Ureter (tissue), 1 donor: ENCODE results near the gene TTL. TPM values are rescaled to one million over a fixed set of nuclear protein-coding genes. Genes with fewer than 3 reads are reported as not detected.
"Not testable (repeated sequence)": the region's sequence is repeated elsewhere in the genome, so short reads cannot be mapped to it uniquely, and the experiment has no call there.

ENCODE experiments used
- DNase-seq: peaks from one replicate; pipeline ENCODE4 v3.0.0-alpha.2; 2020; ENCODE audit warnings: low spot score
- total RNA-seq: library from RNA; stranded (reverse); gene quantifications from one replicate; pipeline ENCODE4 v1.2.4, GENCODE V29; 2023
- donor health status: DM: yes; HTN: yes; CAD: no.

Gene TTL
- total RNA-seq, 1 donor from 2014 or later = 22.2 TPM

DNA sequence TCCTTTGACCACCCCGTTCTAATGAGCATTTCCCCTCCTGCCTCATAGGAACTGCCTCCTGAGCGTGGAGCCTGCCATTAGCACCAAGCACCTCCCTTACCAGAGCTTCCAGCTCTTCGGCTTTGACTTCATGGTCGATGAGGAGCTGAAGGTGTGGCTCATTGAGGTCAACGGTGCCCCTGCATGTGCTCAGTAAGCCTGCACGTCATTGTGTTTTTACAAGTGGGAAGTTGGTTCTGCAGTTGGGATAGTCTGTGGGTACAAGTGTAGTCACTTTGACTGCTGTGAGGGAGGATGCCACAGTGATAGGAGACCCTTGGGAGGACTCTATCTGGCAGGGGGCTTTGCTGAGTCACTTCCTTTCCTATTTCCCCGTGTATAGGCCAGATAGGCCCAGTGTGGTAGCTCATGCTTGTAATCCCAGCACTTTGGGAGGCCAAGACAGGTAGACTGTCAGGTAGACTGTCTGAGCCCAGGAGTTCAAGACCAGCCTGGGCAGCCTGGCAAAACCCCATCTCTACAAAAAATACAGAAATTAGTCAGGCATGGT lies 38.4 kb downstream of the TTL start:
- no peak for DNase-seq

DNA sequence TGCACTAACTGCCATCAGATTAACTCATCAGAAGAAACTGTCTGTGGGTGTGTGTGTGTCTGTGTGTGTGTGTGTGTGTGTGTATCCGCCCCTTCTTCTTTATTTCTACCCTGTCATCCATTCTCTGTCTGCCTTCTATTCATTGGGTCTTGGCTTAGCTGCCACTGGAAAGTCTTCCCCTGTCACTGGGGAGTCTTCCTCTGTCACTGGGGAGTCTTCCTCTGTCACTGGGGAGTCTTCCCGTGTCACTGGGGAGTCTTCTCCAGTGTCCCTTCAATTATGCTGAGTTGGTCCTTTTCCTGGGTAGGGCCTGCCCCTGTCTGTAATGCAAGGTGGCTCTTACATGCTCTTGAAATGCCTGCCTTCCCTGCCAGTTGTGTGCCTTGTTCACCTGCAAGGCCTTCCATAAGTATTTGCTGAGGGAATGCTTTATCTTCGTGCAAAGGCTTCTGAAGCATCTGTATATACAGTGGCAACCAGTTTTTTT lies 41.4 kb downstream of the TTL start:
- DNase-seq = no peak

DNA sequence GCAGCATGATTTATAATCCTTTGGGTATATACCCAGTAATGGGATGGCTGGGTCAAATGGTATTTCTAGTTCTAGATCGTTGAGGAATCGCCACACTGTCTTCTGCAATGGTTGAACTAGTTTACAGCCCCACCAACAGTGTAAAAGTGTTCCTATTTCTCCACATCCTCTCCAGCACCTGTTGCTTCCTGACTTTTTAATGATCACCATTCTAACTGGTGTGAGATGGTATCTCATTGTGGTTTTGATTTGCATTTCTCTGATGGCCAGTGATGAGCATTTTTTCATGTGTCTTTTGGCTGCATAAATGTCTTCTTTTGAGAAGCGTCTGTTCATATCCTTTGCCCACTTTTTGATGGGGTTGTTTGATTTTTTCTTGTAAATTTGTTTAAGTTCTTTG lies 42.3 kb downstream of the TTL start:
- not testable (repeated sequence) for DNase-seq

DNA sequence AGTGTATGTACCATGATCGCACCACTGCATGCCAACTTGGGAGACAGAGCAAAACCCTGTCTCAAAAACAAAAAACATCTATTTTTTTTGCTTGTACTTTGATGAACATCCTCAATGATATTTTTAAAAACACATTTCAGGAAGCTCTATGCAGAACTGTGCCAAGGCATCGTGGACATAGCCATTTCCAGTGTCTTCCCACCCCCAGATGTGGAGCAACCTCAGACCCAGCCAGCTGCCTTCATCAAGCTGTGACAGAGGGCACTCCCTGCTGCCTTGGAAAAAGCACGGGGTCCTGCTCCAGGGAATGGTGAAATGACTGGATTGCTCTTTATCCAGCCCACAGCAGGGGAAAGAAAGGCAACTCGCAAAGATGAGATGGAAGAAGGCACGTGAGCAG lies 46.6 kb downstream of the TTL start:
- DNase-seq = no peak

DNA sequence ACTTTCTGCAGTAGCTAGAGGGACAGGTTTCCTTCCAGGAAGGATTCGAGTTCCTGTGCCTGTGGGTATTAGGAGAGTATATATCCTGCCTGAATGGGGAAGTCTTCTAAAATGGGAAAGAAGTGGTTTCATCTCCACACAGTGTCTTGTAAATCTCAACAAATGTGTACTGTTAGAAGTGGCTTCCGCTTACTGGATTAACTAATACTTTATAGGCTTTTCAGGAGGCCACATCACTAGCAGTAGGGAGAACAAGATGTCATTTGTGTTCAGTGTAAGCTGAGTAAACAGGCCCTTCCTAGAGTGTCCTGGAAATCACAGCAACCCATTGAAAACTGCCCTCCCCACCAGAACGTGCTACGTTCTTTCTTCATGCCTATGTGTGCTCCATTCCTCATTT lies 47.8 kb downstream of the TTL start:
- DNase-seq = no peak

DNA sequence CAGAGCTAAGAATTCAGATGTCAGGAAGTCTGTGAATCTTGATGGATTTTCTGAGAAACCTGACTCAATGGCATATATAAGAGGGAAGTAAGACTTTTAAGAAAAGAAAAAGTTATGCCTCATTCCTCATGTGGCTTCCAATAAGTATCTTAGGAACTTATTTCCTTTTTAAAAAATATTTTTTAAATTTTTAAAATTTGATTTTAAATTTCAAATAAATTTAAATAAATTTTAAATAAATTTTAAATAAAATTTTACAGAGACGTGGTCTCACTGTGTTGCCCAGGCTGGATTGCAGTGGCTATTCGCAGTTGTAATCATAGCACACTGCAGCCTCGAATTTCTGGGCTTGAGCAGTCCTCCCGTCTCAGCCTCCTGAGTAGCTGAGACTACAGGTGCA lies 48.8 kb downstream of the TTL start:
- no peak for DNase-seq

DNA sequence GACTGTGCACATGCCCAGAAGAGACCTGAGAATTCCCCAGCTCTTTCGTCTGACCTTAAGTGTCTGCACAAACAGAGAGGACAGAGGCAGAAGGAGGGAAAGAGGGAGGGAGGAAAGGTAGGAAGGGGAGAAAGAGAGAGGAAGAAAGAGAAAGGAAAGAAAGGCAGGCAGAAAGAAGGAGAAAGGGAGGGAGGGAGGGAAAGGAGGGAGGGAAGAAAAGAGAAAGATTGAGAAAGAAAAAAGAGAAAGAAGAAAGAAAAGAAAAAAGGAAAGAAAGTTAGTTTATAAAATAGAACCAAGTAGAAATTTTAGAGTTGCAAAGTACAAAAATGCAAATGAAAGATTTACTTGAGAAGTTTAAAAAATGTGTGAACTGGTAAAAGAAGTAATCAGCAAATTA lies 52.9 kb downstream of the TTL start:
- DNase-seq = no peak

DNA sequence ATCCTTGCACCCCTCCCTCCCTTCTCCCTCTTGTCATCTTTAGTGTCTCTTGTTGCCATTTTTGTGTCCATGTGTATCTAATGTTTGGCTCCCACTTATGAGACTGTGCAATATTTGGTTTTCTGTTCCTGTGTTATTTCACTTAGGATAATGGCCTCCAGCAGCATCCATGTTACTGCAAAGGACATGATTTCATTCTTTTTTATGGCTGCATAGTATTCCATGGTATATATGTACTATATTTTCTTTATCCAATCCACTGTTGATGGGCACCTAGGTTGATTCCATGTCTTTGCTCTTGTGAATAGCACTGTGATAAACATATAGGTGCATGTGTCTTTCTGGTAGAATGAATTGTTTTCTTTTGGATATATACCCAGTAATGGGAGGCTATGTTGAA lies 54.7 kb downstream of the TTL start:
- not testable (repeated sequence) for DNase-seq

DNA sequence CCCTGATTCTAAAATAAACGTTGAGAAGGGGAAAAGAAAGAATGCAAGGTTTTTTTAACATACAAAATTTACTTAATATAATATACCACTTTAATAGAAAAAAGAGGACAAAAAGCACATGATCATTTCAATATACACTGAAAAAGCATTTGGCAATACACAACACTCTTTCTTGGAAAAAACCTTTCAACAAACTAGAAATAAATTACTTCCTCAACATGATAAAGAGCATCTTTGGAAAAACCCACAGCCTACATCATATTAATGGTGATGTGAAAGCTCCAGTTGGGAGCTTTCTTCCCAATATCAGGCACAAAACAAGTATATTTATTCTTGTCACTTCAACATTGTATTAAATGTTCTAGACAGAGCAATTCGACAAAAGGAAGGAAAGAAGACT lies 57.4 kb downstream of the TTL start:
- DNase-seq = no peak

DNA sequence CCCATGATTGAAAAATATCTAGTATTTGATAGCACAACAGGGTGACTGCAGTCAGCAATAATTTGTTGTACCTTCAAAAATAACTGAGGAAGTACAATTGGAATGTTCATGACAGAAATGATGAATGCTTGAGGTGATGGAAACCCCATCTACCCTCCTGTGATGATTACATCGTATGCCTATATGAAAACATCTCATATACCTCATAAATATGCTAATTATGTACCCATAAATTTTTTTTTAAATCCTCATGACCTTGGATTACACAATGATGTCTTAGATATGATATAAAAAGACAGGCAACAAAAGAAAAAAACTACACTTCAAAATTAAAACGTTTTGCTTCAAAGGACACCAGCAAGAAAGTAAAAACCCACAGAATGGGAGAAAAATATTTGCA lies 59.0 kb downstream of the TTL start:
- DNase-seq = no peak

DNA sequence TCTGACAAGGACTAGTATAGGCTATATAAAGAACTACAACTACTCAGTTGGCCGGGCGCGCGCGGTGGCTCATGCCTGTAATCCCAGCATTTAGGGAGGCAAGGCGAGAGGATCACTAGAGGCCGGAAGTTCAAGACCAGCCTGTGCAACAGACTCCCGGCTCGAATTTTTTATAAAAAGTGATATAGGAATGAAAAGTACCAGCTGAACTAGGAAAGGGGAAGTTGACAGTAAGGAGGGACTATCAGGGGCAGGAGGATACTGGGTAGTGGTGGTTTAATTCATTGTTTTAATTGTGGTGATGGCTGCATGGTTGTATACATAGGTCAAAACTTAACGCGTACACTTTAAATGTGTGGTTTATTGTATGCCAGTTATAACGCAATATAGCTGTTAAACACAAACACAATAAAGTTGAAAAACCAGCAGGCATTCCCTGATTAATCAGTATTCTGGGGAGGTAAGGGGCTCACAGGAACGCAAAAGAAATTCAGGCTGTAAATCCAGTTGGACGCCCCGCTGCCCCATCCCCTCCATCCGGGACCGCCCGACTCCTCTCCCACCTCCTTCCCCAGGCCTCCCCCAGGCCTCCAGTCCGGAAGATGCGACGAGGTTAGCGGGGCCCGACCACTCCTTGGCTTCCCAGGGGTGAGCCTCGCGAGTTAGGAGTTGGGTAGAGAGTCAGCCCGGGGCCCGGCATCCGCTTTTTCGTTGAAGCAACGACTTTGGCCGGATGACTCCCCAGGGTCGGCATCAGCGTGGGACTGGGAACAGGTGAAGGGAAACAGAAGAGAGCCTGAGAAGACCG lies 59.6 kb downstream of the TTL start:
- peak; percentile 78 for DNase-seq

DNA sequence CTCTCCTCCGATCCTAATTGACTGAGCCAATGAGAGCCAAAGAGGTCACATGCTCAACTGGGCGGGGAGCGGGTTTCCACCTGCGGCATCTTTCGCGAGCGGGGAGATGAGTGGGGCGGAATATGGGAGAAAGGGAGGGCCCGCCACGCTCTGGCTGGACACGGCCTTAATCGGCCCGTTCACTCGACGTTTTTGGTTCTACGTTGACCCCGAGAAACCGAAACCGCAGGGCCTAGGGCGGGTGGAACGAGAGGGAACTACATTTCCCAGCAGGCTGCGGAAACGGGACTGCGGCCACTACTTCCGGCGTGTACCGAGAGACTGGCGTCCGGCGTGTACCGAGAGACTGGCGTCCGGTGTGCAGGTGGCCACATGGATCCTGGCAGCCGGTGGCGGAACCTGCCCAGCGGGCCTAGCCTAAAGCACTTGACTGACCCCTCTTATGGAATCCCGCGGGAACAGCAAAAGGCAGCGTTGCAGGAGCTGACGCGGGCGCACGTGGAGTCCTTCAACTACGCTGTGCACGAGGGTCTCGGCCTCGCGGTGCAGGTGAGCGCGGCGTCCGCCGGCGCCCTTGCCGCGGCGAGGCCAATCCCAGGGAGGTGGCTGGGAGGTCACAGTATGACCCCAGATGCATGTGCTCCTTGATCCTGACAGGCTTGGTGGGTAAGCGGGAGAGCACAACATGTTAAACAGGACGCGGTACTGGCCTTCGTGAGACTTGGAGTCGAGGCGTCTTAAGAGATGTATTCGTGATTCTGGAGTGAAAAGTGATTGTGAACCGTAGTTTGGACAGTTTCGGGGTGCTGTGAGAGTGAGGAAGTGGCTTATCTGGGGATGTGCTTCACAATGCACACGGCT lies 60.4 kb downstream of the TTL start, which contains the start of gene POLR1B:
TSS of gene POLR1B (plus strand) at position 343 of the 861 bp plus-strand sequence. CDS start at position 373, 30 bp downstream.
- peak; percentile 87 for DNase-seq

DNA sequence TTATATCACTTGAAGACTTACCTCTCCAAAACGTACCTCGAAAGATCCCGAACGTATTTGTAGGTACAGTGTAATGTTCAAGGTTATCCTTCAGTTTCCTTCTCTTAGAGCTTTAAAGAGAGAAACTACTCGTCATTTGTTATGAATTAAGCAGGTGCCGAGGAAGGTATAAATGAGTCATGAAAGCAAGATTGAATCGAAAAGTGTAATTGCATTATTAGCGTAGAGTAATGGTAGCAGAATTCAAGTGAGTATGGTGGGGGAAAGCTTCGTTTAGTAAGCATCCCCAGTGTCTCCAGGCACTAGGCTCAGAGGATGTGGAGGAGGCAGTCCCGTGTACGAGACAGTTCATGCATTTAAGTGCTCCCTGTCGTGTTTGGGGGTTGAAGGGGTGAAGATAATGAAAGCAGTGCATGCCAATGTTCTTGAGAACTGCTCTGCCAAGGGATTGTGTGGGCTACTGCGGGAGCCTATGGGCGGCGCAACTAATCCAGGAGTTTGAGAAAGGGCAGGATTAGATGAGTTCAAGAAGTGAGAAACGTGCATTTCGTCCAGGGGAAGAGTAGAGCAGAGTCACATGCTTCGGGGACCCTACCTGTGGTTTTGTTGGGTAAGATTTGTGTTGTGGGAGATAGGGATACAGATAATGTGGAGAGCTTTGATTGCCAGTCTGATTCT lies 61.2 kb downstream of the TTL start:
- no peak for DNase-seq

DNA sequence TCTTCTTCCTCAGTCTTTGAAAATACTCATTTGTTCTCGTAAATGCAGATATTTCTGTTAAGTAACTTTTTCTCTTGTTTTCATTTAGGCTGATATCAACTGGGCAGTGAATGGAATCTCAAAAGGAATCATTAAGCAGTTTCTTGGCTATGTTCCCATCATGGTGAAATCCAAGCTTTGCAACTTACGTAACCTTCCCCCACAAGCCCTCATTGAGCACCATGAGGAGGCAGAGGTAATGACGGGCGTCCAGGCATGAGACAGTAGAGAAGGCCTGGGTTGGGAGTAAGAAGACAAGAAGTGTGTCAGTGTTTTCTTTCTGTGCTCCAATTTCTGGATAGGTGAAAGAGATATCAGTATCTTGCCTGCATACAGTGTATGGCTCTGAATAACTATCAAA lies 65.4 kb downstream of the TTL start:
- DNase-seq = no peak

DNA sequence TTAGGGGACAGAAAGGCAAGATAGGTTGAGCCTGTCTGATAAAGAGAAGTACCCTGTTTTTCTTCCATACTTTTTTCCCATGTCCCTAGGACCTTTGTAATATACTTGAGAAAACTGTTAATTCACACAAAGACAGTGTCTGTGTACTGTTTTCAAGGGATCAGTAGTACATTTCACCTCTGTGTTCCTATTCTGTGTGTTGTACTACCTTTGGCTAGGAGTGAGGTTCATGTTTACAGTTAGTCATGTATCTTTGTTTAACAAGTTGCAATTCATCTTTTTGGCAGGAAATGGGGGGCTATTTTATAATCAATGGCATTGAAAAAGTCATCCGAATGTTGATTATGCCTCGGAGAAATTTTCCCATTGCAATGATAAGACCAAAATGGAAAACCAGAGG lies 67.0 kb downstream of the TTL start:
- no peak for DNase-seq

DNA sequence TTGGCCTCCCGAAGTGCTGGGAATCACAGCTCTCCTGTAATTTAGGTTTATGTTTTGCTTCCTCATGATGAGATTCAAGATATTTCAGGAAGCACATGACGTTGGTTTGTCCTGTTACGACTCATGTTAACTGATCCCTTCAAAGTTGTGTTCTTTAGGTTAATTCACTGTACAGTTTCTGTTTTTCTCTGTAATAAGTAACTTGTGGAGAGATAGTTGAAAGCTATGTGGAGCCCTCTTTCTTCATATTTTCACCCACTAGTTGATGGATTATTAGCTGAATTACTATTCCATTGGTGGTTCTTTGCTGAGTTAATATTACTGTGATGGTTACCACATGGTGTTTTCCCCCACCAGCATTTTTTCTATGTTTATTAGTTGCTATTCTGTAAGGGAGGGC lies 84.1 kb downstream of the TTL start:
- DNase-seq = no peak

DNA sequence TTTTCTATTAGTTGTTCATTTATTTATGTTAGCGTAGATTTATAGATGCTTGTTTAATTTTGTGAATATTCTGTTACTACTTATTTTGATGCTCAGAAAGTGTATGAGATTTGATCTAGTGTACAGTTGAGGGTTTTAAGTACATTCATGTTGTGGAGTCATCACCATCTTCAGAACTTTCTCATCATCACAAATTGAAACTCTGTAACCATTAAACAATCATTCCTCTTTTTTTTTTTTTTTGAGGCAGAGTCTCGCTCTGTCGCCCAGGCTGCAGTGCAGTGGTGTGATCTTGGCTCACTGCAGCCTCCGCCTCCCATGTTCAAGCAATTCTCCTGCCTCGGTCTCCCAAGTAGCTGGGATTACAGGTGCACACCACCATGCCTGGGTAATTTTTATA lies 84.6 kb downstream of the TTL start:
- not testable (repeated sequence) for DNase-seq

DNA sequence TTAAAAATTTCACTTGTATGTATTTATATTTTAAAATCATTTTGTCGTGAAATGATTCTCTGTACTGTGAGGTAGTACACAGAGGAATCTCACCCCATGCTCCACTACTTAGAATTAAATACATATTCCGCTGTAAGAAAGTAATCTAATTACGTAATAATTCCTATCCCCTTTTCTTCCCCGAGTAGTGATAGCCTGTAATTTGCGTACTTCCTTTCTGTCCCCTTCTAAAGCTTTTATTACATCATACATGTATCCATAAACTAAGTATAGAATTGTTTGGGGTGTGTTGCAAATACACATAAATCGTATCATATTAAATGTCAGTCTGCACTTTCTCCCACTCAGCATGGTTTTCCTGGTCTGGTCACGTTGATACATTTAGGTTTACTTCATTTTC lies 90.0 kb downstream of the TTL start:
- no peak for DNase-seq

DNA sequence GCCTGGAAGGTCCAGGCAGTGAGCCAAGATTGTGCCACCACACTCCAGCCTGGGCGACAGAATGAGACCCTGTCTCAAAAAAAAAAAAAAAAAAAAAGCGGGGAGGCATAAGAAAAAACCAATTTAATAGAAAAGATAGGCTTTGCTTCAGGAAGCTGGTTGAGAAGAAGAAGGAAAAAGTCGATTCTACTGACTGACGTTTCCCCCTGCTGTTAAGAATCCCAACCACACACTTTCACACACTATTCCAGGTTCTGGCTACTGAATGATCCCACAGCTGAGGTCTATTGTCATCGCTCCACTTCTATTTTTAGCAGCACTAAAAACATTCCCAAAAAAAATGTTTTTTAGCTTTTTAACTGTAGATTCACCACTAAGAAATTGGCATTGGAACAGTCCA lies 95.8 kb downstream of the TTL start:
- no peak for DNase-seq

DNA sequence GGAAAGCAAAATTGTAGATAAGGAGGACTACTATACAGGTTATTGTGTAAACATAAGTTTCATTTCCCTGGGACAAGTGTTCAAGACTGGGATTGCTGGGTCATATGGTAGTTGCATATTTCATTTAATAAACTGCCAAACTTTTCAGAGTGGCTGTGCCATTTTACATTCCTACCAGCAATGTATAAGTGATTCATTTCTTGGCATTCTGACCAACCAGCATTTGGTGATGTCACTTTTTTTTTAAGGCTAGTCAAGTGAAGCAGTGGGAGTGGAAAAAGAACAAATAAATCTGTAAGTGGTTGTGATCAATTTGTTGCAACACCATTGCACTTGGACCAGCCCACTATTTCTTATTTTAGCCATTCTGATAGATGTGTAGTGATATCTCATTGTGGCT lies 97.3 kb downstream of the TTL start:
- no peak for DNase-seq

DNA sequence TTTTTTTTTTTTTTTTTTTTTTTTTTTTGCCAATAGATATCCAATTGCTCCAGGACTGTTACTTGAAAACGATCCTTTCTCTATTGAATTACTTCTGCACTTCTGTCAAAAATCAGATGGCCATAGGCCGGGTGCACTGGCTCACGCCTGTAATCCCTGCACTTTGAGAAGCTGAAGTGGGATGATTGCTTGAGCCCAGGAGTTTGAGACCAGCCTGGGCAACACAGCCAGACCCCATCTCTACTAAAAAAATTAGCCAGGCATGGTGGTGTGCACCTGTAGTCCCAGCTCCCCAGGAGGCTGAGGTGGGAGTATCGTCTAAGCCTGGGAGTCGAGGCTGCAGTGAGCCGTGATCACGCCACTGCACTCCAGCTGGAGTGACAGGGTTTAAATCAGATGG lies 98.1 kb downstream of the TTL start:
- DNase-seq = no peak

DNA sequence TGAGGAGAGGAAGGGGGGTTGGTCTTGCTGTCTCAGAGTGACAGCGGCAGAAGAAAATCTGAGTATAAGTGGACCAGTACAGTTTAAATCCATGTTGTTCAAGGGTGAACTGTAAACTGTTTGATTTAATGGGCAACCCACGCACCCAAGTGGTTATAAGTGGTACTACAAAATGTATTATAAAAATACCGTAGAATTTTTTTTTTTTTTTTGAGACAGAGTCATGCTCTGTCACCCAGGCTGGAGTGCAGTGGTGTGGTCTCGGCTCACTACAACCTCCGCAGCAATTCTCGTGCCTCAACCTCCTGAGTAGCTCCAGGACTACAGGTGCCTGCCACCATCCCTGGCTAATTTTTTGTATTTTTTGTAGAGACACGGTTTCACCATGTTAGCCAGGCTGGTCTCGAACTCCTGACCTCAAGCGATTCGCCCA lies 100.4 kb downstream of the TTL start:
- DNase-seq = no peak
